Activated T-helper 2 cell treated with anti-CD3 and anti-CD28 coated beads, Interferon-gamma antibody, Interleukin-2, Interleukin-4, amounts not matched to agents 10 μg/mL and 5 μg/mL and 100 μg/mL, durations not matched to agents 14 hours and 24 hours and 36 hours (primary cell): ENCODE data around the gene KRT2. TPM values are rescaled to one million over a fixed set of nuclear protein-coding genes. Genes with fewer than 3 reads are reported as not detected.
"Not testable (repeated sequence)": the region's sequence is repeated elsewhere in the genome, so short reads cannot be mapped to it uniquely, and the experiment has no call there.

ENCODE experiments used
- DNase-seq: peaks from one replicate; pipeline ENCODE4 v3.0.0; 2021; ENCODE audit warnings: low spot score
- H3K27ac Mint-ChIP-seq: one replicate; pipeline ENCODE4 v1.8.0; 2021; ENCODE audit warnings: mixed read lengths
- H3K27me3 Mint-ChIP-seq: one replicate; pipeline ENCODE4 v1.8.0; 2021; ENCODE audit warnings: low read depth, mixed read lengths
- H3K36me3 Mint-ChIP-seq: one replicate; pipeline ENCODE4 v1.8.0; 2021; ENCODE audit warnings: low read depth, mixed read lengths
- H3K4me1 Mint-ChIP-seq: one replicate; pipeline ENCODE4 v1.8.0; 2021; ENCODE audit warnings: low read depth, mixed read lengths
- H3K4me3 Mint-ChIP-seq: one replicate; pipeline ENCODE4 v1.8.0; 2021; ENCODE audit warnings: low read depth, mild to moderate bottlenecking, moderate library complexity, mixed read lengths
- H3K9me3 Mint-ChIP-seq: one replicate; pipeline ENCODE4 v1.8.0; 2021; ENCODE audit warnings: mixed read lengths
- intact Hi-C: fragments of 100-400 bp; cut with micrococcal nuclease; formaldehyde crosslinking; loops from one replicate; pipeline ENCODE4 v1.15.1; 2023
- total RNA-seq: library from RNA; stranded (reverse); gene quantifications from 2 replicates; pipeline ENCODE4 v1.2.3, GENCODE V29; 2022

Gene KRT2
- total RNA-seq, 1 donor from 2014 or later: not detected

- peaks cover 10% of the 10 kb centered on the region for H3K27me3 Mint-ChIP-seq
- H3K36me3 Mint-ChIP-seq, DNase-seq, H3K4me3 Mint-ChIP-seq, H3K4me1 Mint-ChIP-seq, intact Hi-C loops, H3K27ac Mint-ChIP-seq, H3K9me3 Mint-ChIP-seq: not testable (repeated sequence)
These were observed 17.9 kb upstream of the KRT2 start for GRCh38 chr12:52669941-52670340.

GRCh38 chr12:52669426-52669825, 17.4 kb upstream of the KRT2 start:
- no peaks in the 10 kb centered on the region for H3K36me3 Mint-ChIP-seq
- H3K27me3 Mint-ChIP-seq: peaks cover 10% of the 10 kb centered on the region
- DNase-seq: no peak
- intact Hi-C loops: no loop called here
- no peak overlapping the region for H3K4me3 Mint-ChIP-seq
- no peak overlapping the region for H3K27ac Mint-ChIP-seq
- H3K9me3 Mint-ChIP-seq: no peaks in the 10 kb centered on the region
- H3K4me1 Mint-ChIP-seq: no peaks in the 10 kb centered on the region

- Mint-ChIP-seq H3K27ac (no peak overlapping the region), H3K4me1 (no peaks in the 10 kb centered on the region), H3K36me3 (no peaks in the 10 kb centered on the region), H3K9me3 (no peaks in the 10 kb centered on the region), H3K4me3 (no peak overlapping the region), H3K27me3 (peaks cover 10% of the 10 kb centered on the region)
- DNase-seq: no peak
- intact Hi-C loops: no loop called here
These were observed 15.9 kb upstream of the KRT2 start for GRCh38 chr12:52667931-52668330.

- H3K36me3 Mint-ChIP-seq: no peaks in the 10 kb centered on the region
- H3K9me3 Mint-ChIP-seq: no peaks in the 10 kb centered on the region
- intact Hi-C loops: no loop called here
- H3K27ac Mint-ChIP-seq: no peak overlapping the region
- peaks cover 10% of the 10 kb centered on the region for H3K27me3 Mint-ChIP-seq
- no peak overlapping the region for H3K4me3 Mint-ChIP-seq
- no peak for DNase-seq
- peaks cover 3% of the 10 kb centered on the region for H3K4me1 Mint-ChIP-seq
These were observed 15.5 kb upstream of the KRT2 start for GRCh38 chr12:52667509-52667908.

GRCh38 chr12:52666471-52666870, 14.5 kb upstream of the KRT2 start:
- Mint-ChIP-seq H3K27me3 (peaks cover 10% of the 10 kb centered on the region), H3K27ac (no peak overlapping the region), H3K36me3 (no peaks in the 10 kb centered on the region), H3K9me3 (no peaks in the 10 kb centered on the region), H3K4me1 (peaks cover 11% of the 10 kb centered on the region), H3K4me3 (no peak overlapping the region)
- DNase-seq: no peak
- intact Hi-C loops: no loop called here

- intact Hi-C loops: no loop called here
- Mint-ChIP-seq H3K4me1 (peaks cover 11% of the 10 kb centered on the region), H3K4me3 (no peak overlapping the region), H3K36me3 (no peaks in the 10 kb centered on the region), H3K27me3 (peaks cover 3% of the 10 kb centered on the region), H3K9me3 (no peaks in the 10 kb centered on the region), H3K27ac (no peak overlapping the region)
- no peak for DNase-seq
These were observed 11.4 kb upstream of the KRT2 start for GRCh38 chr12:52663420-52663819.

GRCh38 chr12:52662918-52663229, 10.9 kb upstream of the KRT2 start:
- H3K36me3 Mint-ChIP-seq: no peaks in the 10 kb centered on the region
- intact Hi-C loops: no loop called here
- no peak for DNase-seq

GRCh38 chr12:52662093-52662917, 10.3 kb upstream of the KRT2 start:
- peak overlapping the region; percentile 12 for H3K27ac Mint-ChIP-seq
- H3K36me3 Mint-ChIP-seq: no peaks in the 10 kb centered on the region
- DNase-seq: no peak
- no peaks in the 10 kb centered on the region for H3K9me3 Mint-ChIP-seq
- peaks cover 6% of the 10 kb centered on the region for H3K27me3 Mint-ChIP-seq
- H3K4me3 Mint-ChIP-seq: no peak overlapping the region
- intact Hi-C loops: no loop called here
- H3K4me1 Mint-ChIP-seq: peaks cover 11% of the 10 kb centered on the region

More at GRCh38 chr12:52662918-52663229, 10.9 kb upstream of the KRT2 start:
- H3K4me1 Mint-ChIP-seq: peaks cover 11% of the 10 kb centered on the region
- H3K27ac Mint-ChIP-seq: no peak overlapping the region
- no peaks in the 10 kb centered on the region for H3K9me3 Mint-ChIP-seq
- peaks cover 2% of the 10 kb centered on the region for H3K27me3 Mint-ChIP-seq
- no peak overlapping the region for H3K4me3 Mint-ChIP-seq

- DNase-seq: no peak
- H3K4me1 Mint-ChIP-seq: peaks cover 11% of the 10 kb centered on the region
- no peak overlapping the region for H3K4me3 Mint-ChIP-seq
- no peaks in the 10 kb centered on the region for H3K36me3 Mint-ChIP-seq
- H3K27ac Mint-ChIP-seq: no peak overlapping the region
- H3K9me3 Mint-ChIP-seq: no peaks in the 10 kb centered on the region
- intact Hi-C loops: no loop called here
- peaks cover 6% of the 10 kb centered on the region for H3K27me3 Mint-ChIP-seq
These were observed 9.7 kb upstream of the KRT2 start for GRCh38 chr12:52661668-52662067.

GRCh38 chr12:52660934-52661499, 9.0 kb upstream of the KRT2 start:
- no peak for DNase-seq
- Mint-ChIP-seq H3K9me3 (no peaks in the 10 kb centered on the region), H3K4me3 (no peak overlapping the region), H3K27me3 (peaks cover 10% of the 10 kb centered on the region), H3K36me3 (no peaks in the 10 kb centered on the region), H3K27ac (no peak overlapping the region), H3K4me1 (peaks cover 11% of the 10 kb centered on the region)
- intact Hi-C loops: no loop called here

GRCh38 chr12:52659951-52660350, 7.9 kb upstream of the KRT2 start:
- Mint-ChIP-seq H3K27me3 (peaks cover 14% of the 10 kb centered on the region), H3K9me3 (no peaks in the 10 kb centered on the region), H3K4me3 (no peak overlapping the region), H3K4me1 (peaks cover 11% of the 10 kb centered on the region), H3K36me3 (no peaks in the 10 kb centered on the region), H3K27ac (no peak overlapping the region)
- no peak for DNase-seq
- intact Hi-C loops: no loop called here

- Mint-ChIP-seq H3K4me1 (peaks cover 11% of the 10 kb centered on the region), H3K9me3 (no peaks in the 10 kb centered on the region), H3K27ac (no peak overlapping the region), H3K4me3 (no peak overlapping the region), H3K27me3 (peaks cover 16% of the 10 kb centered on the region), H3K36me3 (no peaks in the 10 kb centered on the region)
- no peak for DNase-seq
- intact Hi-C loops: no loop called here
These were observed 7.4 kb upstream of the KRT2 start for GRCh38 chr12:52659395-52659794.

- H3K9me3 Mint-ChIP-seq: no peaks in the 10 kb centered on the region
- peaks cover 19% of the 10 kb centered on the region for H3K27me3 Mint-ChIP-seq
- H3K4me3 Mint-ChIP-seq: no peak overlapping the region
- intact Hi-C loops: no loop called here
- no peak overlapping the region for H3K27ac Mint-ChIP-seq
- H3K4me1 Mint-ChIP-seq: peaks cover 11% of the 10 kb centered on the region
- H3K36me3 Mint-ChIP-seq: no peaks in the 10 kb centered on the region
- no peak for DNase-seq
These were observed 6.2 kb upstream of the KRT2 start for GRCh38 chr12:52658196-52658595.
